ENCODE data around the gene CAMK1D.

GRCh38 chr10:12445701-12446334 is 96.5 kb downstream of the CAMK1D start:
- no peak for TF ChIP-seq MXI1 (IDR thresholded peaks at IDR 0.05; ENCODE audit: low read depth, low read length)
- TF ChIP-seq CTCF (IDR thresholded peaks at IDR 0.05): no peak
- TF ChIP-seq RXRA (IDR thresholded peaks at IDR 0.05; ENCODE audit: borderline replicate concordance, low read depth): no peak
- TF ChIP-seq EZH2phosphoT487 (IDR thresholded peaks at IDR 0.05; ENCODE audit: borderline replicate concordance, low read depth): no peak
- TF ChIP-seq REST (IDR thresholded peaks at IDR 0.05; ENCODE audit: low read depth, low read length): no peak

All from SK-N-SH (cell line).